ENCODE data around the gene HOXC10.
A peak's percentile ranks its signal among the peaks of the same experiment; 100 is the strongest.

Gene HOXC10

DNA sequence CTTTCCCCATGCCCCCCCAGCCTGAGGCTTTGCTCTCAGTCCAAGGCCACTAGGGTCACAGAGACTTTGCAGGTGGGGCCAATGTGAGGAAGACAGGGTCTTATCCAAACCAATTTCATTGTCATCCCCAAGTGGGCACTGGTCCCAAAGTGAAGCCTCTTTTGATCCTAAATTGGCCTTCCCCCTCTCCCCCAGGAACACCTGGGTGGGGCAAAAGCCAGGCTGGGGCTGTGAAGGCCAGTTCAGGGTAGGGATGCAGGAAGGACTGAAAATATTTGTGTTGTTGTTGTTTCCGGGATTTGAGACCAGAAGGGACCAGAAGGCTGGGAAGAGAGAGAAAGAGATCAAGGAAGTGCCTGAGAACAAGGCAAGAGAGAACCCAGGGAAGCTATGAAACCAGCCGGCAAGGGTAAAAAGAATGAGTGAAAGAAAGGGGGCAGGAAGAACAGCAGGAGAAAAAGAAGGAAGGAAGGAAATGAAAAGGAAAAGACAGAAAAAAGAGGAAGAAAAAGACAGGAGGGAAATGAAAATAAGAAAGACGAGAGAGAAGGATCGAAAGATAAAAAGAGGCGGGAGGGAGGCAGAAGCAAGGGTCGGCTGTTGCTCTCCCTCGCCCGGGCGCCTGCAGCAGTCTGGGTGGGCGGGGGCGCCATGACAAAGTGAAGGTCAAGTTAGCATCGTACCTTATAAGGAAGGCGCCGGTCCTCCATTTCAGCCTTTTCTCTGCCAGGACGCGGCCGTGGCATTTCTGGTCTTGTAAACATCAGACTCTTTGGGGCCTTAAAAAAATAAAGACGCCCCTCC lies 19.5 kb upstream of the HOXC10 start:
- DNase-seq (ENCODE audit: low read depth), result peak; percentile 75

DNA sequence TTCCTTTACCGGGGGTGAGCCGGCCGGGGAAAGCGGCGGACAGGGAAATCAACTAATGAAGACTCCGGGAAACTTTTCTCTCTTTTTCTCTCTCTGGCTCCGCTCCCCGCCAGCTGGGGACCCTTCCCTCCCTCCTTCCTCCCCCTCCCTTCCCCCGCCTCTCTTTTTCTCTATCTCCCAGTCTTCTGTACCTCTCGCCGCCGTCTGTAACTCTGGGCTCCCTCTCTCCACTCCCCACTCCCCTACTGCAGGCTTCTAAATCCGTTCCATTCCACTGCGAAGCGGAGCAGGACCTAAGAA lies 18.9 kb upstream of the HOXC10 start:
- no peak for DNase-seq (ENCODE audit: low read depth)

GRCh38 chr12:53966385-53967133 lies 18.4 kb upstream of the HOXC10 start:
- peak; percentile 58 for DNase-seq (ENCODE audit: low read depth)

DNA sequence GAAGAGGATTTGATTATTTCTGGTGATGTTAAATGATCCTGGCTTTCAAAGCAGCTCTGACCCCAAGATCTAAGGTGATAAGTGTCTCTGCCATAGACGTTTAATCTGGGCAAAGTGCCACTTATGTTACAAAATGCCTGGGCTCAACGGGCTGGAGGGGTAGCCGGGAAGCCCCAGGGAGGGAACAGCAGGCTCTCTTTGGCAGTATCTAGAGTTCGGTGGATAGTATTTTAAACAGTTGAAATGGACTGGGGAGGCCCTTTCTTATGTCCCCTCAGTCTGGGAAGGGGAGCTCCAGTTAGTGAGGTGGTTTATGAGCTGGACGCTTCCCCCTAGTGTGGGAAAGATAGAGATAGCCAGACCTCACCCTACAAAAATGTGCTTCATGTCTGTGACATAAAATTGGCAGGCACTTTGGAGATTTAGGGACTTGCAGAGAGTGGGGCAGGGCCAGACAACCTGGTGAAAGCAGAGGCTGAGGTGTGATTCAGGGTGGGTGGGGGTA lies 17.5 kb upstream of the HOXC10 start:
- peak; percentile 51 for DNase-seq (ENCODE audit: low read depth)

DNA sequence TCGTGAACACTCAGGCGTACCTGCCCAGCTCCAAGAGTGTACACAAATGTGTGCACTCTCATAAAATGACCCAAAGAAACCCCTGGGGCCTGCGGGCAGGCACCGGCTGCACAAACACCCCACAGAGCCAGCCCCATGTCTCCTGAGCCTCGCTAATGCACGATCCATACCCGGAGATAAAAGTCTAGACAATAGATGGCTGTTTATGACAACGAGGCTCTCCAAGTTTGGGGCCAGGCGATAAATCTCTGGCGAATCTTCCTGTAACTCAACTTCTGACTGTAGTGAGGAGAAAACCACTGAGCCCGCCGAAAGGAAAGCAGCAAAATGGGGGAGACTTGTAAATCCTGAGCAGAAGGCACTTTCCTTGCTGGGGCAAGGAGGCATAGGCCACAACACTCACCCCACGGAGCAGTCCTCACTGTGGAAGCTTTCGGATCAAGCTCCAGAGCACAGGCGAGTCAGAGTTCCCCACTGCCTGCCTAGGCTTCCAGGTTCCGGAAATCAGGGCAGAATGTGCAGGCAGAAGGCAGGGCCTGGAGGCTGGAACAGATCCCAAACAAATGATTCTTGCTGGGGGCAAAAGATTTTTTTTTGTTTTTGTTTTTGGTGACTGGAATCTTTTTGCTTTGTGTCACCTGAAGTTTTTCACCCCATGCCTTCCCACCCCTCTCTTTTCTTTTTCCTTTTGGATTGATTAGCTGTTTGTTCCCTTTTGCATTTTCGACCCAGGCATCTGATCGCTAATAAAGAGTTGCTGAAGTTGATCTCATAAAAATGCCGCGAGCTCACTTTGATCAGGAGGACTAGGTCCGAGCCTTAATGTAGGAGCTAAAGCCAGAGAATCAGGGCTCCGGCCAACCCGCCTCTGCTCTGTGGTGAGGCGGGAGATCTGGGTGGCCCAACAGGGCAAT lies 16.5 kb upstream of the HOXC10 start:
- DNase-seq (ENCODE audit: low read depth), result peak; percentile 58

DNA sequence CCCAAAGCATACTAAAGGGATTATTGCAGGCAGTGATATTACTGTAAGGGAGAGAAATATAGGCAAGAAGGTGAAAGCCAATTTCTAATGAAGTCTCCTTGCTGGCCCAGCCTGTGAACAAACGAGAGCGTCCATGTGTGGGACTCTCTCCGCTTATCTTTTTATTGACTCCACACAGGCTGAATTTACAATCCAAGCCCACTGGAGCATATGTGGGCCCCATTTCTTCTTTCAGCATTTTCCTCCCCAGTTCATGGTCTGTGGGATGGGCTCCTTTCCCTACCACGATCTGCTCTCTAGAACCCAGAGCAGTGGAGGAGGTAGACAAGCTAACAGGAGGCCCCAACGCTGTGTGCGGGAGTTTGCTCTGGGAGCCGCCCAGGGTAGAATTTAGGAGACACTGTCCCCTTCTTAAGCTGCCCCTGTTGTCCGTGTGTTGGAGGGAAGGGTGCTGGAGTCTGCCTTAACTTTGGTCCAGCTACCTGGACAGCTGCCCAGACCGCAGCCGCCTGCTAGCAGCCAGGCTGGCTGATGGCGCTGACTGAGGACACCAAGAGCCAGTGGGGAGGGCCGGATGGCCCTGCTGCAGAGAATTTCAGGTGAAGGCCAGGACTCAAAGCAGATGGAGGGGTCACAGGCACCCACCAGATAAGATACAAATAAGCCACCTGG lies 15.2 kb upstream of the HOXC10 start:
- DNase-seq (ENCODE audit: low read depth), result no peak

DNA sequence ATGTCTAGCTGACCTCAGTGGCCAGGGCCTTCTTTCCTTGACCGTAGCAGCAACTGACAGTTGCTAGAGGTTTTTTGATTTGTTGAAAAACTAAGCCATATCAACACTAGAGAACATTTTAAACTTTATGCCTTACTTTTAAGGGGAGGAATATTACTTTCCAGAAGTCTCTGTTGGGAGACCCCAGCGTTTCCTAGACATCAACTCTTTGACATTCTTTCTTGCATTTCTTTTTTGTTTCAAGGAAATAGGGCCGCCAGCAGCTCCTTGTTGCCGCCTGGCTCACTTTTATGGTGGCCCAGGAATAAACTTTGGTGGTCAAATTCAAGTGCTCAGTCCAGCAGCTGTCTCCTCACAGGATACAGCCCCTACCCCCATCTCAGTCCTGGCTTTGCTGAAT lies 14.5 kb upstream of the HOXC10 start:
- no peak for DNase-seq (ENCODE audit: low read depth)

- DNase-seq (ENCODE audit: low read depth), result no peak
Measured at GRCh38 chr12:53971129-53971528, 13.8 kb upstream of the HOXC10 start.

- no peak for DNase-seq (ENCODE audit: low read depth)
Measured at GRCh38 chr12:53971686-53972085, 13.3 kb upstream of the HOXC10 start.

DNA sequence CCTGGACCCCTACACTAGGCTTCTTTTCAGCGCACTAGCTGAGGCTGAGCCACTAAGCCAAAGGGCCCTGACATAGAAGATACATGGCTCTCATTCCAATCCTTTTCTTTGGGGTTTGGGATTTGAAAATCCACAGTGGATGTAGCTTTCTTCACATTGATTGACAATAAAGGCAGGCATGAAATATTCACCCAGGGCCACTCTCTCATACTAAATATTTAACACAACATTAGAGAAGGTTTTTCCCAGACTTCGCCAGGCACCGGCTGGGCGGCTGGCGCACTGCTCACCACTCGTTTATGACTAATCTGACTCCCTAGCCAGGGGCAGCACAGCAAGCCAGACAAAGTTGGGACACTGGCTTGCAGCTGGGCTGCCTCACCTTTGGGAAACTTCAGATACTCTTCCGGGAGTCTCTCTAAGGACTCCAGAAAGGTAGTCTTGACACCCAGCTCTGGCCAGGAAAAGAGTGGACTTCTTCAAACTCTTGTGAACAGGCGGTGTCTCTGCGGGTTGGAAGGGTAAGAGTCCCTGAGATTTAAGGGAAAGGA lies 12.7 kb upstream of the HOXC10 start:
- DNase-seq (ENCODE audit: low read depth), result peak; percentile 75

GRCh38 chr12:53972722-53973235 lies 12.2 kb upstream of the HOXC10 start, which contains the start of gene HOXC11:
Gene HOXC11 (plus strand): TSS chr12:53973126. CDS start chr12:53973242, 116 bp downstream.
- peak; percentile 49 for DNase-seq (ENCODE audit: low read depth)

- peak; percentile 73 for DNase-seq (ENCODE audit: low read depth)
Measured at GRCh38 chr12:53973236-53974042, 11.5 kb upstream of the HOXC10 start.

- DNase-seq (ENCODE audit: low read depth), result peak; percentile 85
Measured at GRCh38 chr12:53974084-53975063, 10.6 kb upstream of the HOXC10 start, which contains the start of gene HOTAIR. Gene HOTAIR (minus strand): TSS chr12:53974954.

- DNase-seq (ENCODE audit: low read depth), result peak; percentile 59
Measured at GRCh38 chr12:53975064-53975471, 9.9 kb upstream of the HOXC10 start.

GRCh38 chr12:53975479-53976152 lies 9.3 kb upstream of the HOXC10 start:
- peak; percentile 28 for DNase-seq (ENCODE audit: low read depth)

DNA sequence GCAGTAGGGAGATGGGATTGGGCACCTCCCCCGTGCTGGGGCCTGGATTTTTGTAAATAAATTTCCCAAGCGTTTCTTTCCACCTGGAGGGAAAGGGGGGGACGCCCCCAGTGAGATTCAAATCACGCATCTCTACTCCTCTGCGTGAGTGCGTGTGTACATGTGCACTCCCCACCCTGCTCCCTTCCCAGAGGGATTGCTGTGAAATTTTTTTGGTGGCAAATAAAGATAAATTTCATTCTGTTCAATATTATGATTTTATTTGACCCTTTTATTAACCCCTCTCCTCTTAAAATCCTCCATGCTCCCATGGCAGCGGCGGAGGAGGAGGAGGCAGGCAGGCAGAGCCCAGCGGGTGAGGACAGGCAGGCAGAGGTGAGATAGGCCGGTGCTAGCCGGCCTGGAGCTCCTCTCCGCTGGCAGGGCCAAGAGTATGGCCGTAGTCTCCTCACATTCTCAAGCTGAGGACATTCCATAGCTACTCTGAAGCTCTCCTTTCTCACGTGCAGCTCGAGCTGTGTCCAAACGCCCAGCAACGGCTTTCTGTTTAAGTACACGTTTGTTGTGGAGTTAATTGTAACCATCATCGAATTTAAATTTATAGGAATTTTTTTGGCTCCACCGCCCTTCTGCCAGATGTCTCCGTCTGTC lies 8.6 kb upstream of the HOXC10 start:
- DNase-seq (ENCODE audit: low read depth), result peak; percentile 57

GRCh38 chr12:53976823-53977595 lies 7.9 kb upstream of the HOXC10 start:
- DNase-seq (ENCODE audit: low read depth), result no peak

Data from ELR (cell line).